HCT116 (cell line): ENCODE data around the gene NARF. TPM values are rescaled to one million over a fixed set of nuclear protein-coding genes. Genes with fewer than 3 reads are reported as not detected.

Experiments
- ATAC-seq: fragments of 200-7000 bp; cut with Tn5 transposase; 2 replicates; pipeline ENCODE4 v1.9.1; 2020; ENCODE audit warnings: mild to moderate bottlenecking, moderate library complexity
- BruUV-seq: library from RNA; stranded (reverse); fragments of 400-500 nt; replicated peaks from 2 replicates; lab custom pipeline; 2021; lab: Mats Ljungman, UMichigan
- CTCF ChIA-PET: fragments of 300-600 bp; sonication (Branson Sonifier 250); formaldehyde crosslinking; loops from one replicate; lab custom pipeline; 2021; ENCODE audit warnings: antibody characterized with exemption; lab: Charles Lee
- POLR2A ChIA-PET: fragments of 300-600, 350-600 bp; sonication (Branson Sonifier 250); formaldehyde crosslinking; loops from one replicate; lab custom pipeline; 2021; ENCODE audit warnings: antibody characterized with exemption; lab: Charles Lee
- RAD21 ChIA-PET, 2 experiments: fragments of 300-600 bp; sonication (Branson Sonifier 250); formaldehyde crosslinking; loops; one replicate each; lab custom pipeline; 2023; ENCODE audit warnings: low total read pairs in 2 of 2; ENCODE audit not compliant: uncharacterized antibody in 2 of 2, unreplicated experiment in 2 of 2, low non-redundant PET in 1 of 2; lab: Charles Lee
- DNase-seq: peaks from one replicate; pipeline ENCODE4 v3.0.0-alpha.2; 2010; ENCODE audit warnings: low read depth, low spot score
- H2AFZ ChIP-seq: fragments of 200-600 bp; shearing (Covaris generic), sonication (generic); 2 replicates; pipeline ENCODE4 v1.6.1; 2017; ENCODE audit warnings: low read depth, mixed run types, mixed read lengths, antibody characterized with exemption, low read length; ENCODE audit not compliant: poor library complexity, severe bottlenecking
- H3K27ac ChIP-seq: 2 replicates; pipeline ENCODE4 v1.5.1; 2012; ENCODE audit warnings: low read depth, low read length
- H3K27me3 ChIP-seq: fragments of 200-600 bp; sonication (generic); 2 replicates; pipeline ENCODE4 v1.6.1; 2016; ENCODE audit warnings: mixed run types, low read length, mixed read lengths; ENCODE audit not compliant: insufficient read depth
- H3K36me3 ChIP-seq, 2 experiments: fragments of 200-500 bp in 1 of 2; fragments of 200-600 bp in 1 of 2; sonication (Bioruptor generic) in 1 of 2; sonication (generic) in 1 of 2; 2 replicates each; pipeline versions ENCODE4 v1.5.1 to v1.6.1; 2014 to 2016; ENCODE audit warnings: low read length in 2 of 2, inconsistent platforms in 1 of 2, mixed read lengths in 1 of 2, mixed run types in 1 of 2; ENCODE audit not compliant: insufficient read depth in 2 of 2, control insufficient read depth in 1 of 2
- H3K4me1 ChIP-seq, 2 experiments: fragments of 200-600 bp in 1 of 2; sonication (generic) in 1 of 2; 2 replicates each; pipeline versions ENCODE4 v1.5.1 to v1.6.1; 2012 to 2017; ENCODE audit warnings: low read length in 2 of 2, inconsistent platforms in 1 of 2, mild to moderate bottlenecking in 1 of 2, mixed read lengths in 1 of 2, mixed run types in 1 of 2, moderate library complexity in 1 of 2; ENCODE audit not compliant: insufficient read depth in 2 of 2, control insufficient read depth in 1 of 2
- H3K4me2 ChIP-seq: fragments of 200-600 bp; sonication (generic); 2 replicates; pipeline ENCODE4 v1.6.1; 2017; ENCODE audit warnings: mixed run types, low read length, mixed read lengths
- H3K4me3 ChIP-seq, 2 experiments: fragments of 200-600 bp in 1 of 2; sonication (generic) in 1 of 2; replicated peaks in 1 of 2; 2 replicates each; pipeline ENCODE4 v1.5.1; 2011 to 2016; ENCODE audit warnings: low read length in 2 of 2, control low read depth in 1 of 2, low read depth in 1 of 2, mild to moderate bottlenecking in 1 of 2, mixed read lengths in 1 of 2, mixed run types in 1 of 2
- H3K79me2 ChIP-seq: fragments of 200-600 bp; sonication (generic); 2 replicates; pipeline ENCODE4 v1.6.1; 2017; ENCODE audit warnings: mild to moderate bottlenecking, mixed run types, low read length, moderate library complexity, mixed read lengths; ENCODE audit not compliant: insufficient read depth
- H3K9ac ChIP-seq: fragments of 200-600 bp; sonication (generic); 2 replicates; pipeline ENCODE4 v1.6.1; 2016; ENCODE audit warnings: low read length, mixed read lengths
- H3K9me2 ChIP-seq: fragments of 200-600 bp; sonication (generic), shearing (Covaris generic); 2 replicates; pipeline ENCODE4 v1.6.1; 2017; ENCODE audit warnings: mixed run types, mild to moderate bottlenecking, moderate library complexity; ENCODE audit not compliant: insufficient read depth
- H3K9me3 ChIP-seq, 2 experiments: fragments of 200-500 bp in 1 of 2; fragments of 200-600 bp in 1 of 2; sonication (Bioruptor generic) in 1 of 2; sonication (generic) in 1 of 2; 2 replicates each; pipeline ENCODE4 v1.6.1; 2014 to 2017; ENCODE audit warnings: low read length in 2 of 2, mixed read lengths in 2 of 2, inconsistent platforms in 1 of 2, low read depth in 1 of 2, mild to moderate bottlenecking in 1 of 2, mixed run types in 1 of 2, moderate library complexity in 1 of 2; ENCODE audit not compliant: control insufficient read depth in 1 of 2, insufficient read depth in 1 of 2
- H4K20me1 ChIP-seq: fragments of 200-600 bp; sonication (generic), shearing (Covaris generic); 2 replicates; pipeline ENCODE4 v1.6.1; 2017; ENCODE audit warnings: mixed run types, mild to moderate bottlenecking, moderate library complexity; ENCODE audit not compliant: insufficient read depth
- ATF3 ChIP-seq: IDR thresholded peaks from 2 replicates; pipeline ENCODE4 v1.6.1; 2012
- CTCF ChIP-seq, 3 experiments: fragments of 200-600 bp in 1 of 3; sonication (generic) in 1 of 3; IDR thresholded peaks in 2 of 3; conservative IDR thresholded peaks in 1 of 3; 2 replicates each; pipeline ENCODE4 v1.5.1; 2012 to 2017; ENCODE audit warnings: low read depth in 2 of 3, low read length in 2 of 3, antibody characterized with exemption in 1 of 3, borderline replicate concordance in 1 of 3, control low read depth in 1 of 3, mild to moderate bottlenecking in 1 of 3, mixed read lengths in 1 of 3, mixed run types in 1 of 3, moderate library complexity in 1 of 3; ENCODE audit not compliant: insufficient read depth in 1 of 3
- ELF1 ChIP-seq: IDR thresholded peaks from 2 replicates; pipeline ENCODE4 v1.6.1; 2012; ENCODE audit warnings: low read depth, borderline replicate concordance
- MAX ChIP-seq: IDR thresholded peaks from 2 replicates; pipeline ENCODE4 v1.6.1; 2012
- POLR2A ChIP-seq: IDR thresholded peaks from 2 replicates; pipeline ENCODE4 v1.7.0; 2011; ENCODE audit warnings: borderline replicate concordance; ENCODE audit not compliant: insufficient read depth, insufficient read length; ENCODE audit errors: extremely low read depth
- REST ChIP-seq: IDR thresholded peaks from 2 replicates; pipeline ENCODE4 v1.6.1; 2012; ENCODE audit warnings: low read depth
- SRF ChIP-seq: IDR thresholded peaks from 2 replicates; pipeline ENCODE4 v1.6.1; 2012; ENCODE audit warnings: low read depth
- intact Hi-C: fragments of 100-400 bp; cut with micrococcal nuclease; formaldehyde crosslinking; loops from 2 replicates; pipeline ENCODE4 v1.10.0; 2022
- total RNA-seq: library from RNA; stranded (reverse); gene quantifications from one replicate; pipeline ENCODE4 v1.2.1, GENCODE V29; 2021; ENCODE audit not compliant: unreplicated experiment

Gene NARF
- total RNA-seq, 1 experiment from 2014 or later: 91.8 TPM

GRCh38 chr17:82483204-82483660, 24.7 kb downstream of the NARF start:
- H3K27ac ChIP-seq: no peak overlapping the region
- H3K4me3 ChIP-seq: no peak overlapping the region
- no peaks in the 10 kb centered on the region for H3K9me2 ChIP-seq
- no peaks in the 10 kb centered on the region for H3K9me3 ChIP-seq
- intact Hi-C loops: no loop called here
- H3K4me1 ChIP-seq: no peaks in the 10 kb centered on the region; a peak in 1 of 4 replicates
- no peaks in the 10 kb centered on the region for H3K27me3 ChIP-seq
- BruUV-seq: no TSS peak
- POLR2A ChIA-PET: no interaction called here
- ATAC-seq (no peak), DNase-seq (no peak)
- H3K4me2 ChIP-seq: no peak overlapping the region
- no peaks in the 10 kb centered on the region for H4K20me1 ChIP-seq
- CTCF ChIA-PET: interaction anchor here (0.7 kb wide), 1 partner anchor 95 kb away, joined by 3 read pairs; no protein-coding TSS in a partner anchor
- no peak overlapping the region for H2AFZ ChIP-seq
- no peaks in the 10 kb centered on the region for H3K79me2 ChIP-seq
- TF ChIP-seq ATF3 (no peak), POLR2A (no peak), MAX (no peak), ELF1 (no peak), SRF (no peak), CTCF (IDR thresholded peaks at IDR 0.05 in 2 of 3, conservative IDR thresholded peaks at IDR 0.05 in 1 of 3; ENCODE audit: borderline replicate concordance in 1 of 3, insufficient read depth in 1 of 3, low read depth in 2 of 3, low read length in 2 of 3) (no peak), REST (no peak)
- TF ChIP-seq, all 23 proteins: peak for 0
- RAD21 ChIA-PET: interaction anchor here in 1 of 2 experiments (0.6 kb wide), 1 partner anchor 11 kb away, joined by 3 read pairs; no protein-coding TSS in a partner anchor
- Histone ChIP-seq H3K36me3 (peaks cover 41 to 55% of the 10 kb centered on the region in 2 experiments; a peak in 3 of 4 replicates), H3K9ac (no peak overlapping the region)
